Activated CD4-positive, alpha-beta T cell treated with anti-CD3 and anti-CD28 coated beads, Interleukin-2, amount 50 U/mL, for 24 hours (primary cell): ENCODE results near the gene EVA1A.

Source experiments
- DNase-seq, 2 donors: peaks; one replicate each; pipeline ENCODE4 v3.0.0-alpha.2; 2020; ENCODE audit warnings: low read depth in 1 of 2, low spot score in 1 of 2

Gene EVA1A

GRCh38 chr2:75454241-75454620 is 106.5 kb downstream of the EVA1A start:
- DNase-seq = no peak

GRCh38 chr2:75453384-75454240 is 107.1 kb downstream of the EVA1A start:
- DNase-seq = no peak

- DNase-seq = no peak
Measured at GRCh38 chr2:75450068-75450467, 110.7 kb downstream of the EVA1A start.

GRCh38 chr2:75447176-75447575 is 113.6 kb downstream of the EVA1A start:
- no peak for DNase-seq
